Midbrain (tissue), 1 donor: ENCODE measurements around the gene KAZN.

Experiments
- DNase-seq: peaks from one replicate; lab custom pipeline; 2025; lab: John Stamatoyannopoulos, UW

KAZN gene

DNA sequence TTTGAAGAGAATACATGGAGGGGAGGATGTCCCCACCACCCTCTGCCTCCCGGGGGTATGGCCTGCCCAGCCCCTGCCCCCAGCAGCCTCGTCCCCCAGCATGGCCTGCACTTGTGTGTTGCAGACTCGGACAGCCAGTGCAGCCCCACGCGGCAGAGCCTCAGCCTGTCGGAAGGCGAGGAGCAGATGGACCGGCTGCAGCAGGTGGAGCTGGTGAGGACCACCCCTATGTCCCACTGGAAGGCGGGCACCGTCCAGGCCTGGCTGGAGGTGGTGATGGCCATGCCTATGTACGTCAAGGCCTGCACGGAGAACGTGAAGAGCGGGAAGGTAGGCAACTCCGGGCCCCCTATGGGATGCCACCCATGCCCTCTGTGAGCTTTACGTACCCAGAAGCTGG lies 495.6 kb downstream of the KAZN start:
- no peak for DNase-seq

DNA sequence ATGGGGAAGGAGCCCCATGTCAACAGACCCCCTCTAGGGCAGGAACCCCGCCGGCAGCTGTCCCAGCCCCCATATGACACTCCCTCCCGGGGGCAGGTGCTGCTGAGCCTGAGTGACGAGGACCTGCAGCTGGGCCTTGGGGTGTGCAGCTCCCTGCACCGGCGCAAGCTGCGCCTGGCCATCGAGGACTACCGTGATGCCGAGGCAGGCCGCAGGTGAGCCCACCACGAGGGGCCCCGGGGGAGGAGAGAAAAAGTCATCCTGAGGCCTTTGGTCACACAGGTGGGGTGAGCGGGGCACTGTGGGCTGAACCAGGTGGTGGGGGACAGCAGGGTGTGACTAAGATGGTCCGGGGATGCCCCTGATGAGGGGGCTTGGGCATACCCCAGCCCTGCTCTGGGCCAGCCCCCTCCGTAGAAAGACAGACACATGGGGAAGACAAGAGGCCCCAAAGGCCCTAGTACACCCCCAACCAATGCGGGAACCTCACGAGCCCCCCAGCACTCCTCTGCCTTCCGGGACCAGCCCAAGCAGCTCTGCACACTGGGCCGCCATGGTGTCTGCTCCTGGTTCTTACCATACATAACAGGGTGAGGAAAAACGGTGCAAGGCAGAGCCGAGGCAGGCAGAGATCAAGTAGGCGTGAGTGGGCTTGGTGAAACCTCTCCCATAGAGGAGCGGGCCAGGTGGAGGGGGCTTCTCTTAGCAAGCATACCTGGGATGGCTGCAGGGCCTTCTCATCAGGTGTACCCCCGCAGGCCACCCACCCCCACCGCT lies 496.4 kb downstream of the KAZN start:
- DNase-seq, result no peak

DNA sequence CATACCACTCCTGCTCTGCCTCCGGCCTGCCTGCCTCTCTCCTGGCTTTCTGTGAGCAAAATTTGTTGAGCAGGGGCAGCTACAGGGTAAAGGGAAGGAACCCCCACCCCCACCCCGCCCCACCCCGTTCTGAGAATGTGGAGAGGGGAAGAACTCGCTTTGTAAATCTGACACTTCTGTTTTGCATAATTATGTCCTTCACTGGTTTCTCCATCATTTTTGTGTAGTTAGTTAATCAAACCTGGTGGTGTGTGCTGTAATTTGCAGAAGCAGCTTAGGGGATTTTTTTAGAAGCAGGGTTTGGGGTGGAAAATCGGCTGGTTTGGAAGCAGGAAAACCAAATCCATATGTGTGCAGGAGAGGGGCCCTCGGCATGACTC lies 497.0 kb downstream of the KAZN start:
- DNase-seq, result no peak

DNA sequence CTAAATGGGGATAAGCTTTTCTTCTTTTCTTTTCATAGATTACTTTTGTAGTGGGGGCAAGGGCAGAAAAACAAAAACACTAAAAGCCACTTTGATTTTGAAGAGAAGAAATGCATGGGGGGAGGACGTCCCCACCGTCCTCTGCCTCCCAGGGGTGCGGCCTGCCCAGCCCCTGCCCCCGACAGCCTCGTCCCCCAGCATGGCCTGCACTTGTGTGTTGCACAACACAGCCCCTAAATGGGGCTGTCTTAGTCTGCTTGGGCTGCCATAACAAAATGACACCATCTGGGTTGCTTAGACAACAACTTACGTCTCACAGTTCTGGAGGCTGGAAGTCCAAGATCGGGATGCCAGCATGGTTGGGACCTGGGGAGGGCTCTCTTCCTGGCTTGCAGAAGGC lies 497.8 kb downstream of the KAZN start:
- no peak for DNase-seq

DNA sequence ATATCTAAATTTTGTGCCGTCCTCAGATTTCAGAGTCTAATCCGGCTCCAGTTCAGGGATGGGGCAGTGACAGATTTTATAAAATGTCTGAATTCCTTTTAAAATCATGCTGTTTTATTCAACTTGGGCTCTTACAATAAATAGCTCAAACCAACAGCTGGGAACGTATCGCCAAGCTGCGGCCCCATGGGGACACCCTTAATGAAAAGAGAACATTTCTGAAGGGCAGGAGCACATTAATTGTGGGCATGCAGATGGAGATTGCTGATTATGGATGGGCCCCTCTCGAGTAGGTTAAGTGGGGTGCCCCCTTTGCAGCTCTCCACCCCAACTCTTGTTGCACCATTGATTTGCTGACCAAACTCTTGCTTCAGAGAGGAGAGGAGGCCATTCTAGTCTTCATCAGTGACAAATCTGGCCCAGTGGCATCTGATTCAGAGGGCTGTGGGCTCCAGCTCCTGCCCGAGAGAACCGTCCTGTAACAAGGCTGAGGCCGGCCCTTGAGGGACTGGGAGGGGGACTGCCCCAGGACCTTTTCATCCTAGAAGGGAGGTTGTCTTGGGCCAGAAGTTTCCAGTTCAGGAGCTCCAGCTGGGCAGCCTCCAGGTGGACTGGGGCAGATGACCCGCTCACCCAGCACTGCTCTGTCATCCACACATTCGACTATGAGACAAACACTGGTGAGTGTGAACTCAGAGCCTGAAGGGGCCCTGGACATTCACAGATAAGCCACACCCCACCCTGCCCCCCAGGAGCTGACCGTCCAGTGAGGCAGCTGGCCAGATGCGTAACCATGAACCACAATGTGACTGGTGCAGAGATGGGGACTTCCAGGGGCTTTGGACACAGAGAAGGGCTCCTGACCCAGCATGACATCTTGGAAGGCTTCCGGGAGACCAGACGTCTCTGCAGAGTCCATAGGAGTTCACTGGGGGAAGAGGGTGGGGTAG lies 500.0 kb downstream of the KAZN start:
- DNase-seq, result no peak

DNA sequence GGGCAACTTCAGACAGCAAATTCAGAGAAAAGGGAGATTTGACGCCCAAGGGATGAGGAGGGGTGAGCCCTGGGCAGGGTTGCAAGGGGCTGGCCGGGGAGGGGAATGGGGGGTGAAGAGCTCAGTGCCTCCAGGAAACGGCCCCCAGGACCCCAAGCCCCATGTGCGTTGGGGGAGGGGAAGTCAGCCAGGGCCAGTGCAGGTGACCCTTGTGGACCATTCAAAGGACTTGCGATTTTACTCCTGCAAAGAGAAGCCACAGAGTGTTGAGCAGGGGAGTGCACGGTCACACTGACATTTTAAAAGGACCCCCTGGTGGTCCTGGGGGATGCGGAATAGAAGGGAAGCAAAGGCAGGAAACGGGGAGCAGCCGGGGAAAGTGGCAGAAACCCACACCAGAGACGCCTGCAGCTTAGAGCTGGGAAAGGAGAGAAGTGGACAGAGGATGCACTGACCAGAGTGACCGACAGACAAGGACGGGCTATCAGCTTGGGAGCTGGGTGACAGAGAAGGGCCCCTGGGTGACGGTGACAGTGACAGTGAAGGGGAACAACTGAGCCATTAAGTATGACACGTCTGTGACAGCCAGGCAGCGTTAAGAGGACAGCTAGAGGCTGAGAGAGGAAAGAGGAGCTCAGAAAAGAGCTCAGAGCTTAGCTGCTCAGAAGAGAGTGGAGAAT lies 501.1 kb downstream of the KAZN start:
- DNase-seq, result no peak

DNA sequence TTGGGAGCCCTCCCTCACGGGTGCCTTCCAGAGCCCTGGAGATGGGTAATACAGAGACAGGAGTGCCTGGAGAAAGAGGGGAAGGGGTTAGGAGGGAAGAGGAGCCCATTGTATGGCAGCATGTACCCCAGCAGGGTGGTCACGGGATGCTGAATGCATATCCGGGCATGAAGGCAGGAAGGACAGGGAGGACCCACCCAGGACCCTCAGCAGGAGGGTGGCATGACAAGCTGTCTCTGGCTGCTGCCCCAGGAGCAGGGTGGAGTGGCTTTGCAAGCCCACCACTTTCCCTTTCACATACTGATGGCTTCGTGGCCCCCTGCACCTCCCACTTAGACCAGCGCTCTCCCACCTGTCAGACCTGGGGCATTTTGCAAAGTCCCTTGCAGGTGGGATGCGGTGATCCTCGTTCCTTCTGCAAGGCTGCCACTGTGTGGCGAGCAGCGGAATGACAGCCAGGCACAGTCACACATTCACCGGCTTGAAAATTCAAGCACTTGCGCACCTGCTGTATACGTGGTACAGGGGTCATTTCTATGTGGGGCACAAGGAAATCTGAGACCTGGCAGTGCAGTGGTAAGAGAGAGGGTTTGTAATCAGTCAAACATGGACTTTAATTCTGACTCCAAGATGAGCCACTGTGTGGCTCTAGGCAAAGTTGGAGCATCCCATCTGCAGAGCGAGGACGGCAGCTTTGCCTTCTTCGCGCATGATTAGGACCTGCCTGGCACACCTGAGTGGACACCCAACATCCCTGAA lies 501.8 kb downstream of the KAZN start:
- DNase-seq, result peak; percentile 46

DNA sequence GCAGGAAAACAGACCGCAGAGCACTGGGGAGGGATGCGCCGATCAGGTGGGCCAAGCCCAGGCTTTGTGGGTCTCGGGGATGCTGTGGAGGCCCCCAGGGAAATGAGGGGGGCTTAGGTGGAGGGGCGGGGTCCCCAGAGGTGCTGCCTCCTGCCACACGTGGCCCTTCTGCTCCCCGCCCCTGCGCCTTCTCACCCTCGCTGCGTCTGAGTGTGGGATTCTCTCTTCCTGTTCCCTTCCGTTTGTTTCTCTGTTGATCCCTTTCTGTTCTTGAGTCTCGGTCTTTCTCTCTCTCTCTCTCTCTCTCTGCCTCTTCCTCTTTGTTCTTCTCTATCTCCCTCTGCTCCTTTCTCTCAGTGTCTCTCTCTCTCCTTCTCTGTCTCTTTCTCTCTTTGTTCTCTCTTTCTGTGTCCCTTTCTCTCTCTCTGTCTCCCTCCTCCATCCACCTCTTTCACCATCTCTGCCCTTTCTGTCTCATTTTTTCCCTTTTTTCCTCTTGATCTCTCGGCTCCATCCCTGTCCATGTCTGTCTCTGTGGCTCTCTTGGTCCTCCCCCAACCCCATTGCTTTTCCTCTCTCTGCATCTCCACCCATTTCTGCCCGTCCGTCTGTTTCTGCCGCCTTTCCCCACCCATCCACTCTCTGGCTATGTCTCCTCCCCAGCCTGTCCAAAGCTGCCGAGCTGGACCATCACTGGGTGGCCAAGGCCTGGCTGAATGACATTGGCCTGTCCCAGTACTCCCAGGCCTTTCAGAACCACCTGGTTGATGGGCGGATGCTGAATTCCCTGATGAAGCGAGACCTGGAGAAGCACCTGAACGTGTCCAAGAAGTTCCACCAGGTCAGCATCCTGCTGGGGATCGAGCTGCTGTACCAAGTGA lies 502.6 kb downstream of the KAZN start:
- no peak for DNase-seq

DNA sequence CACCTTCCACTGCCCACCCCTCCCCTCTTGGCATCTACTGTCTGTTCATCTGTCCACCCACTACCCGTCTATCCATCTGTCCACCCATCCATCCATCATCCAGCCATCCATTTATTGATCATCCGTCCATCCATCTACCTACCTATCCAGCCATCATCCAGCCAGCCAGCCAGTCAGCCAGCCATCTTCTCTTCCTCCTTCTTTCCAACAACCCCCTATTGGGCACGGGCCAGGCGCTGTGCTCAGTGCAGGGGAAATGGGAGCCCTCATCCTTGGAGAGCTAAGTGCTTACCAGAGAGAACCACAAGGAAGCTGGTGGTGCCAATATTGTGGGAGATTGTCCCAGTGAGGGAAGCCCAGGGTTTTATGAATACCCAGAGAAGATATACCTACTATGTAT lies 503.3 kb downstream of the KAZN start:
- DNase-seq, result no peak

DNA sequence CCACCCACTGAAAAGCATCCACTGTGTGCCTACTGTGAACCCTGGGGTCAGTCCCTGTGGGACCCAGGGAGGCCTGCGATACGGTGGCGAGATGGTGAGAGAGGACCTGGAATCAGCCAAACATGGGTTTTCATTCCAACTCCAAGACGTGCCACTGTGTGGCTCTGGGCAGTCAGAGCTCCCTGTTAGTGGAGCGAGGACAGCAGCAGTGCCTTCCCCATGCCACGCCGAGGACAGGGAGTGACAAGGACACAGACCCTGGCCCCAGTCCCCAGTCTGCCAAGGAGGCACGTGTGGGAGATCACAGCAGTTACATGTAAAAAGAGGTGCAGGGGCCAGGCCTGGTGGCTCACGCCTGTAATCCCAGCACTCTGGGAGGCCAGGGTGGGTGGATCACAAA lies 504.2 kb downstream of the KAZN start:
- no peak for DNase-seq

DNA sequence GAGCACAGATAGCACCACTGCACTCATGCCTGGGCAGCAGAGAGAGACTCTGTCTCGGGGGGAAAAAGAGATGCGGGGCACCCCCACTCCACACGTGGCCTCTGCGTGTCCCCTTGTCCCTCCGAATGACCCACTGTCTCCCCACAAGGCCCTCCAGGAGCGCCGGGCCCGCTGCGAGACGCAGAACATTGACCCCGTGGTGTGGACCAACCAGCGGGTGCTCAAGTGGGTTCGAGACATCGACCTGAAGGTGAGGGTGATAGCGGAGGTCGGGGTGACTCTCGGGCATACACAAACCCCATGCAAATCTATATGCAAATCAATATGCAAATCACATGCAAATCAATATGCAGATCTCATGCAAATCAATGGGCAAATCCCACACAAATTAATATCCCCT lies 504.7 kb downstream of the KAZN start:
- no peak for DNase-seq

DNA sequence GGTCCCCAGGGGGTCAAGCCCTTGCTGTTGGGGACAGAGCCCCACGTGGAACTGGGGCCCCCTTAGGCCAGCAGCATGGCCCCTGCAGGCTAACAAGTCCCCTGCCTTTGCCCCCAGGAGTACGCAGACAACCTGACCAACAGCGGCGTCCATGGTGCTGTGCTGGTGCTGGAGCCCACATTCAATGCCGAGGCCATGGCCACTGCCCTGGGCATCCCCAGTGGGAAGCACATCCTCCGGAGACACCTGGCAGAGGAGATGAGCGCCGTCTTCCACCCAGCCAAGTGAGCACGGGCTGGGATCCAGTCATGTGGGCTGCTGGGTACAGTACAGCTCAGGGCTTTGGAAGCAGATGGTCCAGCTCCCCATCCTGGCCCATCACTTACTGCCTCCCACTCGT lies 505.4 kb downstream of the KAZN start:
- DNase-seq, result no peak

DNA sequence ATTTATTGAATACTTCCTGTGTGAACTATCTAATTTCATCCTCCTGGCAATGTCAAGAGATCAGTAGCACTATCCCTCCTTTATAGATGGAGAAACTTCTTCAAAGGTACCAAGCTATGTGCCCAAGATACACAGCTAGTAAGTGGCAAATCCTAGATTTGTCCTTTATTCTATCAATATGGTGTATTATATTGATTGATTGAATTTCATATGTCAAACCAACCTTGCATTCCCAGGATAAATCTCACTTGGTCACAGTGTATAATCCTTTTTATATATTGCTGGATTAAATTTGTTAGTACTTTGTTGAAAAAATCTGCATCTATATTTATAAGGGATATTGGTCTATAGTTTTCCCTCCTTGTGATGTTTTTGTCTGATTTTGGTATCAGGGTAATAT lies 506.3 kb downstream of the KAZN start:
- no peak for DNase-seq

DNA sequence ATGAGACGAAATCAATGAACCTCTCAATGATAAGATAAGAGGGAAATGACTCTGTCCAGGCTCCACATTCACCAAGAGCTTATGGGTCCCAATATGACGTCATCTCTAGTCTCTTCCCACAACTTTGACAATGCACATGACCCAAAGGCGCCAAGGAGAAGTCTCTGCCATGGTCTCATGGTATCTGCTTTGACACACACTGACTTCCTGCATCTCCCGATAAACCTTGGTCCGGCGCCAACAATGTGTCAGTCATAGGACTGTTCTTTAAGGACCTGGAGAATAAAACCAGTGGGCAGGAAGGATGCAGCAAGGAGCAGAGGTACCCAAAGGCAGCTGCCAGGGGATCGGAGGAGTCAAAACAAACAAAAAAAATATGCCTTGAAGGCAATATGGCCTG lies 508.1 kb downstream of the KAZN start:
- DNase-seq, result no peak

DNA sequence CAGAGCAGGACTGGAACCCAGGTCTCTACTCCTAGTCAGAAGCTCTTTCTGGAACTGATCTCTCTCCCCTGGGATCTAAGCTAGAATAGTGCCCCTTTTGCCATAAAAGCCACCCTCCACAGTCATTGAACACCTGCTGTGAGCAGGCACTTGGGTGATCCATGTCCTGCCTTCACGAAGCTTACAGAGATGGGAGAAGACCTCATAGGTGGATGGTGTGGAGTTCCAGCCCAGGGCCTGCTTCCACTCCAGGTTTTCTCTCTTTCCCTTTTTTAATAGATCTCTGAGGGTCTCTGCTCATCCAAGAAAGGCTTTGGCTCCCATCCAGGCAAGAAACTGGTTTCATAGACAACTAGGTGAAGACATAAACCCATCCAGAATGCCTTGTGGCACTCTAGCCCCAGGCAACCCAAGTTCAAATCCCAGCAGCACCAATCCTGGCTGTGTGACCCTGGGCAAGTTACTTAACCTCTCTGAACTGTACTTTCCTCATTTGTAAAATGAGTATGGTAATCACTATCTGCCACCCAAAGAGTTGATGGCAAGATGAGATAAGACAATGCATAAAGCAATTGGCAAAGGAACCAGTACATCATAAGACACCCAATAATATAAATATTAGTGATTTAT lies 508.7 kb downstream of the KAZN start:
- no peak for DNase-seq

DNA sequence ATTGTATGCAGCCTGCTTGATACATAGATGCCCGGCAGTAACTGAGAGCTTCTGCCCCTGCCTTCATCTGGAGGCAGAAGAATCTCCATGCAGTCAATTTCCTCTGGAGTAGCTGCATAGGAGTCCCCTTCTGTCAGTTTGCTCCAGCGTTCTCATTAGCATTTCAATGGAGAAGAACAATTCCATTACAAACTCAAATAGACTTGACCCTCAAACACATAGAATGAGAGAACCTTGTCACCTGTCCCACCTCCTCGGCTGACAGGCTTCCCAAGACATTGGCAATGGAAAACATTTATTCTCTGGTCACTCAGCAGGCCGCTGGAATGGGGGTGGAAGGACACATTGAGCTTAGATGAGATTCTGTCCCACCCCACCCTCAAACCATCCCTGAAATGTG lies 509.4 kb downstream of the KAZN start:
- no peak for DNase-seq

DNA sequence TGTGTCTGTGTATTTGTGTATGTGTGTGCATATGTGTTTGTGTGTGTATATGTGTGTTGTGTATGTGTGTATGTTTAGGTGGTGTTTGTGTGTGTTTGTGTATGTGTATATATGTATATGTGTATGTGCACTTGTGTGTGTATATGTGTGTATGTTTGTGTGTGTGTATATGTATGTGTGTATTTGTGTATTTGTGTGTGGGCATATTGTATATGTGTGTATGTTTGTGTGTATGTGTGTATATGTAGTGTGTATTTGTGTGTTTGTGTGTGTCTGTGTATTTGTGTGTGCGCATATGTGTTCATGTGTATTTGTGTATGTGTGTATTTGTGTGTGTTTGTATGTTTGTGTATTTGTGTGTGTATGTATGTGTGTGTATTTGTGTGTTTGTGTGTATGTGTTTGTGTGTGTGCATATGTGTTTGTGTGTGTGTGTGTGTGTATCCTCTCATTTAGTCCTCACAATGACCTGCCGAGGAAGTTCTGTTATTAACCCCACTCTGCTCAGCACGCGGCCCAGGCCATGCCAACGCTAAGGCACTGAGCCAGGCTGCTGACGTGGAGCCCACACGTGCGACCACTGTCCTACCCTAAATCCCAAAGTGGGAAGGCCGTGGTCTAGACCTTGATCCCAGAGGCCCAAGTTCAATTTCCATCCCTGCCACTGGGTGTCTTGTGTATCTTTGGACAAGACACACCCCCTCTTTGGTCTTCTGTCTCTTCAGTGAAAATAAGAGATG lies 511.8 kb downstream of the KAZN start:
- DNase-seq, result no peak

DNA sequence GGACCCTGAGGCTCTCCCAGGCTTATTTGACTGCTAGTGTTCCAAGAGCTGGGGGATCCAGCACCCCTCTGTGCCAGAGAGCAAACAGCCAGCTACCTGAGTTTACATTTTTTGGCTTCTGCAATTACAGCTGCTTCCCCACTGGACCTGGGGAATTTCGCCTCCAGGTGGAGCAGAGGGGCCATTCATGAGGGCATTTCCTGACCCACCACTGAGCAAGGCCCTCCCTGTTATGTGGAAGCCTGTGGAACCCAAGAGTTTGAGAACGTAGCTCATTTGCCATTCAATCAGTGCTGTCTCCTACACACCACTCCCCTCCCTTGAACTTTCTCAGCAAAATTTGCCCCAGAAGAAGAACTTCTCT lies 512.4 kb downstream of the KAZN start:
- no peak for DNase-seq

DNA sequence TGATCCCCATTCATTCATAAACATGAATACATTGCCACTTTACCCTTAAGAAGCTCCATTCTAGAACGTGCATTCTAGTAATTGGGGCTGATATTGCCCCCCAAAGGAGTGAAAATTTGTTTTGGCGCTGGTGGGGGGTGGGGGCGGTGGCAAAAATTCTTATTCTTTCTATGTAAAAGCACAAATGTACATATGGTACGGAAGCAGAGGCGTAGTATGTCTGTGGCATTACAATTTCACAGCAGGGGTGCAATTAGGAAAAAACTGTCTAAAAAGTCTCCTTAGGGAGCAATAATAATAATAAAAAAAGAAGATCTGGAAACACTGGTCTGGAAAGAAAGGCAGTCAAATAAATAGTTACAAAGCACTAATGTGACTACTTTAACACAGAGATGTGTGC lies 514.7 kb downstream of the KAZN start:
- no peak for DNase-seq

DNA sequence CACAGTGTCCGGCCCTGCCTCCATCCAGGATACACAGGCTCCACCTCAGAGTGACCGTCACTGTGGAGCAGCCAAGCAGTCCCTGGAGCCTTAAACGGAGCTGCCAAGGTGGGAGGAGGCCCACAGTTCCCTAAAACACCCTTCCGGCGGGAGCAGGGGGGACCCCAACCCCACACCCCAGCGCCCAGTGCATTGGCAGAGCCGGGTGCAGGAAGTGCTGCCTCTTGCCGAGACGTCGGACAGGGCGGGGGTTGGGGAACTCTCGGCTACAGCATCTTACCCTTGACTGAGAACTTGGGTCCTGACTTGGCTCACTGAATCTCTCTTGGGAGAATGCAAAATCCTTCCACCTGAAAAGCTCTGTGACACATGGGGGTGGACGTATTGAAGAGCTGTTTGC lies 516.4 kb downstream of the KAZN start:
- DNase-seq, result no peak
